ENCODE measurements around the gene CEP152. TPM values are rescaled to one million over a fixed set of nuclear protein-coding genes. Genes with fewer than 3 reads are reported as not detected.

The CEP152 gene
- total RNA-seq, 3 donors from 2014 or later: 5.3 to 13.5 (median 5.9) TPM

GRCh38 chr15:48851956-48852355 lies 41.1 kb upstream of the CEP152 start:
- intact Hi-C loops (cut with DNase I; ENCODE audit: low total_unique reads): no loop called here
- TF ChIP-seq POLR2A (IDR thresholded peaks at IDR 0.05) (no peak), POLR2AphosphoS5 (IDR thresholded peaks at IDR 0.05) (no peak)
- no peak for DNase-seq (ENCODE audit: low spot score in 2 of 2)

GRCh38 chr15:48850648-48851047 lies 39.8 kb upstream of the CEP152 start:
- TF ChIP-seq POLR2AphosphoS5 (IDR thresholded peaks at IDR 0.05) (no peak), POLR2A (IDR thresholded peaks at IDR 0.05) (no peak)
- TF ChIP-seq, protein P1, sequence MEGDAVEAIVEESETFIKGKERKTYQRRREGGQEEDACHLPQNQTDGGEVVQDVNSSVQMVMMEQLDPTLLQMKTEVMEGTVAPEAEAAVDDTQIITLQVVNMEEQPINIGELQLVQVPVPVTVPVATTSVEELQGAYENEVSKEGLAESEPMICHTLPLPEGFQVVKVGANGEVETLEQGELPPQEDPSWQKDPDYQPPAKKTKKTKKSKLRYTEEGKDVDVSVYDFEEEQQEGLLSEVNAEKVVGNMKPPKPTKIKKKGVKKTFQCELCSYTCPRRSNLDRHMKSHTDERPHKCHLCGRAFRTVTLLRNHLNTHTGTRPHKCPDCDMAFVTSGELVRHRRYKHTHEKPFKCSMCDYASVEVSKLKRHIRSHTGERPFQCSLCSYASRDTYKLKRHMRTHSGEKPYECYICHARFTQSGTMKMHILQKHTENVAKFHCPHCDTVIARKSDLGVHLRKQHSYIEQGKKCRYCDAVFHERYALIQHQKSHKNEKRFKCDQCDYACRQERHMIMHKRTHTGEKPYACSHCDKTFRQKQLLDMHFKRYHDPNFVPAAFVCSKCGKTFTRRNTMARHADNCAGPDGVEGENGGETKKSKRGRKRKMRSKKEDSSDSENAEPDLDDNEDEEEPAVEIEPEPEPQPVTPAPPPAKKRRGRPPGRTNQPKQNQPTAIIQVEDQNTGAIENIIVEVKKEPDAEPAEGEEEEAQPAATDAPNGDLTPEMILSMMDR (IDR thresholded peaks at IDR 0.05): no peak
- no peaks in the 10 kb centered on the region for H3K4me1 ChIP-seq
- intact Hi-C loops (cut with DNase I; ENCODE audit: low total_unique reads): no loop called here

More at GRCh38 chr15:48851956-48852355, 41.1 kb upstream of the CEP152 start:
- Histone ChIP-seq H3K4me1 (no peaks in the 10 kb centered on the region), H3K36me3 (no peaks in the 10 kb centered on the region), H3K27ac (no peak overlapping the region), H3K9me3 (no peaks in the 10 kb centered on the region), H3K27me3 (no peaks in the 10 kb centered on the region), H3K4me3 (no peak overlapping the region)

DNA sequence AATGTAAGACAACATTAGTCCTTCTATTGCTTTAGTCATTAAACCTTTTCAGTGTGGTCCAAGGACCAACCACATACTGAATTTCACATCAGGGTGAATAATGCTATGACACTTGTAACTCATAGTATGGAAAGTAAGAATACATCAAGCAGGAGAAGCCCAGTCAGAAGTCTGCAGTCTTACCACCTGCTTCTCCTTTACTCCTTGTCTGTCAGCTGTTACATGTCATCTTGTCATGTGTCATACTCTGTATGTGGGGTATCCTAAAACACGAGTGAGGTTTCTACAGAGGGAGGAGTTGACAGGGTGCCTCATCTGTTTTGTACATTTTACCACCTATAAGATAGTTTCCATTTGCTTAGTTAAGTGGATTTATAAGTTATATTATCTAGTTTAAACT lies 34.3 kb upstream of the CEP152 start:
- intact Hi-C loops (cut with DNase I; ENCODE audit: low total_unique reads): no loop called here
- H3K36me3 ChIP-seq: no peaks in the 10 kb centered on the region
- no peak for DNase-seq (ENCODE audit: low spot score in 2 of 2)
- H3K4me1 ChIP-seq: no peaks in the 10 kb centered on the region
- no peak overlapping the region for H3K27ac ChIP-seq
- no peaks in the 10 kb centered on the region for H3K27me3 ChIP-seq
- TF ChIP-seq POLR2A (IDR thresholded peaks at IDR 0.05) (no peak), POLR2AphosphoS5 (IDR thresholded peaks at IDR 0.05) (no peak)
- TF ChIP-seq, protein P1 (IDR thresholded peaks at IDR 0.05): no peak
- no peaks in the 10 kb centered on the region for H3K9me3 ChIP-seq
- no peak overlapping the region for H3K4me3 ChIP-seq

More at GRCh38 chr15:48850648-48851047, 39.8 kb upstream of the CEP152 start:
- H3K36me3 ChIP-seq: no peaks in the 10 kb centered on the region
- DNase-seq (ENCODE audit: low spot score in 2 of 2): no peak
- H3K27ac ChIP-seq: no peak overlapping the region
- no peaks in the 10 kb centered on the region for H3K9me3 ChIP-seq
- H3K4me3 ChIP-seq: no peak overlapping the region
- no peaks in the 10 kb centered on the region for H3K27me3 ChIP-seq

DNA sequence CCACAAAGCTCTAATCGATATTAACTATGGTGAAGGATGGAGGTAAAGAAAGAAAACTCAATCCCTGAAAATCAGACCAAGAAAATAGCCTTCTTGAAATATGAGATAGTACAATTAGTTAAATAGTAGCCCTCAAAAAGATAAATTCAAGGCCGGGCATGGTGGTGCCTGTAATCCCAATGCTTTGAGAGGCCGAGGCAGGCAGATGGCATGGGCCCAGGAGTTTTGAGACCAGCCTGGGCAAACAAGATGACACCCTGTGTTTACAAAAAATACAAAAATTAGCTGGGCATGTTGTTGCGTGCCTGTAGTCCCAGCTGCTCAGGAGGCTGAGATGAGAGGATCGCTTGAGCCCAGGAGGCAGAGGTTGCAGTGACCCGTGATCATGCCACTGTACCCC lies 31.6 kb upstream of the CEP152 start:
- DNase-seq (ENCODE audit: low spot score in 2 of 2): no peak
- TF ChIP-seq, protein P1 (IDR thresholded peaks at IDR 0.05): no peak
- TF ChIP-seq POLR2A (IDR thresholded peaks at IDR 0.05): no peak
- no peak for TF ChIP-seq POLR2AphosphoS5 (IDR thresholded peaks at IDR 0.05)
- Histone ChIP-seq H3K9me3 (no peaks in the 10 kb centered on the region), H3K27ac (no peak overlapping the region), H3K4me3 (no peak overlapping the region), H3K4me1 (no peaks in the 10 kb centered on the region), H3K36me3 (no peaks in the 10 kb centered on the region), H3K27me3 (no peaks in the 10 kb centered on the region)
- intact Hi-C loops (cut with DNase I; ENCODE audit: low total_unique reads): no loop called here

- Histone ChIP-seq H3K4me3 (no peak overlapping the region), H3K4me1 (no peaks in the 10 kb centered on the region), H3K27ac (no peak overlapping the region), H3K36me3 (no peaks in the 10 kb centered on the region), H3K9me3 (peaks cover 12 to 19% of the 10 kb centered on the region in 2 donors), H3K27me3 (no peaks in the 10 kb centered on the region)
- TF ChIP-seq, protein P1 (IDR thresholded peaks at IDR 0.05): no peak
- TF ChIP-seq POLR2AphosphoS5 (IDR thresholded peaks at IDR 0.05): no peak
- no peak for TF ChIP-seq POLR2A (IDR thresholded peaks at IDR 0.05)
- intact Hi-C loops (cut with DNase I; ENCODE audit: low total_unique reads): no loop called here
- no peak for DNase-seq (ENCODE audit: low spot score in 2 of 2)
Measured at GRCh38 chr15:48834756-48835155, 23.9 kb upstream of the CEP152 start.
